Panc1 (cell line): ENCODE data around the gene MSI2. TPM values are rescaled to one million over a fixed set of nuclear protein-coding genes. Genes with fewer than 3 reads are reported as not detected.

ENCODE experiments used
- ATAC-seq: fragments of 200-7000 bp; cut with Tn5 transposase; 2 replicates; pipeline ENCODE4 v1.9.1; 2020; ENCODE audit warnings: mild to moderate bottlenecking, moderate library complexity
- BruUV-seq: library from RNA; stranded (reverse); fragments of 400-500 nt; replicated peaks from 2 replicates; lab custom pipeline; 2021; lab: Mats Ljungman, UMichigan
- CTCF ChIA-PET: fragments of 300-600 bp; sonication (Branson Sonifier 250); formaldehyde crosslinking; loops from one replicate; lab custom pipeline; 2022; ENCODE audit warnings: antibody characterized with exemption; lab: Charles Lee
- POLR2A ChIA-PET: fragments of 300-600 bp; sonication (Branson Sonifier 250); formaldehyde crosslinking; loops from one replicate; lab custom pipeline; 2022; ENCODE audit warnings: antibody characterized with exemption; lab: Charles Lee
- DNase-seq: peaks from one replicate; pipeline ENCODE4 v3.0.0-alpha.2; 2010; ENCODE audit warnings: low read depth, low spot score
- H3K27ac ChIP-seq: 2 replicates; pipeline ENCODE4 v1.5.1; 2011; ENCODE audit warnings: mild to moderate bottlenecking, low read length, inconsistent platforms
- H3K27me3 ChIP-seq: fragments of 200-500 bp; sonication (Bioruptor generic); 2 replicates; pipeline ENCODE4 v1.6.0; 2014; ENCODE audit warnings: low read length, inconsistent platforms; ENCODE audit not compliant: control insufficient read depth, insufficient read depth
- H3K36me3 ChIP-seq: fragments of 200-500 bp; sonication (Bioruptor generic); 2 replicates; pipeline ENCODE4 v1.5.1; 2014; ENCODE audit warnings: inconsistent platforms, mild to moderate bottlenecking, low read length, moderate library complexity; ENCODE audit not compliant: control insufficient read depth, insufficient read depth
- H3K4me1 ChIP-seq: 2 replicates; pipeline ENCODE4 v1.5.1; 2011; ENCODE audit warnings: inconsistent platforms, mild to moderate bottlenecking, low read length, moderate library complexity; ENCODE audit not compliant: control insufficient read depth, insufficient read depth
- H3K4me3 ChIP-seq, 2 experiments: 2 replicates each; pipeline ENCODE4 v1.5.1; 2011 to 2012; ENCODE audit warnings: low read depth in 2 of 2, low read length in 2 of 2, mild to moderate bottlenecking in 2 of 2, inconsistent platforms in 1 of 2, moderate library complexity in 1 of 2
- H3K9me3 ChIP-seq: fragments of 200-500 bp; sonication (Bioruptor generic); 2 replicates; pipeline ENCODE4 v1.5.1; 2014; ENCODE audit warnings: low read depth, mild to moderate bottlenecking, inconsistent platforms, low read length, moderate library complexity; ENCODE audit not compliant: control insufficient read depth, insufficient read depth
- CTCF ChIP-seq: fragments of 450-650 bp; IDR thresholded peaks from 2 replicates; pipeline ENCODE4 v1.5.1; 2017; ENCODE audit warnings: mild to moderate bottlenecking
- POLR2AphosphoS5 ChIP-seq: IDR thresholded peaks from 2 replicates; pipeline ENCODE4 v1.6.1; 2012; ENCODE audit warnings: mild to moderate bottlenecking, low read depth, low read length, moderate library complexity
- REST ChIP-seq, 2 experiments: IDR thresholded peaks; 2 replicates each; pipeline ENCODE4 v1.6.1; 2011 to 2012; ENCODE audit warnings: low read depth in 2 of 2, control low read depth in 1 of 2, low read length in 1 of 2, mild to moderate bottlenecking in 1 of 2, moderate library complexity in 1 of 2; ENCODE audit not compliant: insufficient read depth in 1 of 2
- SIN3A ChIP-seq: IDR thresholded peaks from 2 replicates; pipeline ENCODE4 v1.6.1; 2012; ENCODE audit warnings: low read depth, mild to moderate bottlenecking, low read length, moderate library complexity, borderline replicate concordance; ENCODE audit not compliant: insufficient read depth
- TCF7L2 ChIP-seq: IDR thresholded peaks from 2 replicates; pipeline ENCODE4 v1.6.1; 2011; ENCODE audit warnings: mild to moderate bottlenecking, low read depth, low read length, inconsistent platforms
- in situ Hi-C: cut with HindIII; loops from 2 replicates; pipeline ENCODE4 v1.10.0; 2016; ENCODE audit warnings: low sequenced_read_pairs, low pct_unique_long_range_greater_than_20kb
- intact Hi-C: fragments of 100-400 bp; cut with micrococcal nuclease; formaldehyde crosslinking; loops from one replicate; pipeline ENCODE4 v1.10.0; 2022; ENCODE audit not compliant: unreplicated experiment
- total RNA-seq: library from RNA; stranded (reverse); gene quantifications from one replicate; pipeline ENCODE4 v1.2.1, GENCODE V29; 2021; ENCODE audit not compliant: unreplicated experiment

MSI2 gene
- total RNA-seq, 1 experiment from 2014 or later, result 38.5 TPM

- in situ Hi-C loops, result no loop called here
- H3K27me3 ChIP-seq, result no peaks in the 10 kb centered on the region
- ChIA-PET POLR2A (no interaction called here), CTCF (no interaction called here)
- H3K4me3 ChIP-seq, result no peak overlapping the region
- H3K4me1 ChIP-seq, result no peaks in the 10 kb centered on the region
- H3K36me3 ChIP-seq, result no peaks in the 10 kb centered on the region
- ATAC-seq (no peak), DNase-seq (no peak)
- H3K27ac ChIP-seq, result no peak overlapping the region
- BruUV-seq, result no TSS peak
- no peak for TF ChIP-seq SIN3A
- TF ChIP-seq POLR2AphosphoS5, result no peak
- no peak for TF ChIP-seq CTCF
- no peak for TF ChIP-seq REST (IDR thresholded peaks at IDR 0.05; ENCODE audit: insufficient read depth in 1 of 2, low read depth in 2 of 2, low read length in 1 of 2)
- no peak for TF ChIP-seq TCF7L2
- no peaks in the 10 kb centered on the region for H3K9me3 ChIP-seq
- intact Hi-C loops, result no loop called here
Observed at GRCh38 chr17:57356153-57356718, 99.9 kb downstream of the MSI2 start.

GRCh38 chr17:57356719-57357391 is 100.5 kb downstream of the MSI2 start:
- Histone ChIP-seq H3K27me3 (no peaks in the 10 kb centered on the region), H3K27ac (no peak overlapping the region), H3K9me3 (no peaks in the 10 kb centered on the region), H3K4me1 (no peaks in the 10 kb centered on the region), H3K36me3 (no peaks in the 10 kb centered on the region), H3K4me3 (no peak overlapping the region)
- no peak for ATAC-seq
- CTCF ChIA-PET, result interaction anchor here (1.0 kb wide), 1 partner anchor 52 kb away, joined by 3 read pairs; no protein-coding TSS in a partner anchor
- intact Hi-C loops, result no loop called here
- TF ChIP-seq CTCF (no peak), POLR2AphosphoS5 (no peak), REST (IDR thresholded peaks at IDR 0.05; ENCODE audit: insufficient read depth in 1 of 2, low read depth in 2 of 2, low read length in 1 of 2) (no peak), SIN3A (no peak), TCF7L2 (no peak)
- in situ Hi-C loops, result no loop called here
- DNase-seq, result no peak
- BruUV-seq, result no TSS peak
- POLR2A ChIA-PET, result no interaction called here
